Stomach smooth muscle (tissue), 2 donors: Measurements from ENCODE around the gene ARHGAP26.

ENCODE experiments used
- H3K27ac ChIP-seq: one replicate; pipeline ENCODE4 v1.7.0; 2013; ENCODE audit warnings: mild to moderate bottlenecking, low read length, inconsistent platforms
- H3K27me3 ChIP-seq, 2 donors: one replicate each; pipeline ENCODE4 v1.7.0; 2013; ENCODE audit warnings: low read length in 2 of 2; ENCODE audit not compliant: insufficient read depth in 2 of 2, control insufficient read depth in 1 of 2
- H3K36me3 ChIP-seq, 2 donors: one replicate each; pipeline ENCODE4 v1.7.0; 2013; ENCODE audit warnings: low read length in 2 of 2; ENCODE audit not compliant: control insufficient read depth in 2 of 2, insufficient read depth in 2 of 2
- H3K4me1 ChIP-seq: one replicate; pipeline ENCODE4 v1.7.0; 2013; ENCODE audit warnings: low read length; ENCODE audit not compliant: control insufficient read depth, insufficient read depth
- H3K4me3 ChIP-seq, 2 donors: one replicate each; pipeline ENCODE4 v1.7.0; 2013; ENCODE audit warnings: low read length in 2 of 2
- H3K9ac ChIP-seq, 2 donors: one replicate each; pipeline ENCODE4 v1.7.0; 2013; ENCODE audit warnings: low read length in 2 of 2, mild to moderate bottlenecking in 1 of 2
- H3K9me3 ChIP-seq, 2 donors: one replicate each; pipeline ENCODE4 v1.7.0; 2013; ENCODE audit warnings: low read length in 2 of 2; ENCODE audit not compliant: control insufficient read depth in 2 of 2
- donor health status: healthy.
- donor health status: Pancreatic carcinoma.

The ARHGAP26 gene

DNA sequence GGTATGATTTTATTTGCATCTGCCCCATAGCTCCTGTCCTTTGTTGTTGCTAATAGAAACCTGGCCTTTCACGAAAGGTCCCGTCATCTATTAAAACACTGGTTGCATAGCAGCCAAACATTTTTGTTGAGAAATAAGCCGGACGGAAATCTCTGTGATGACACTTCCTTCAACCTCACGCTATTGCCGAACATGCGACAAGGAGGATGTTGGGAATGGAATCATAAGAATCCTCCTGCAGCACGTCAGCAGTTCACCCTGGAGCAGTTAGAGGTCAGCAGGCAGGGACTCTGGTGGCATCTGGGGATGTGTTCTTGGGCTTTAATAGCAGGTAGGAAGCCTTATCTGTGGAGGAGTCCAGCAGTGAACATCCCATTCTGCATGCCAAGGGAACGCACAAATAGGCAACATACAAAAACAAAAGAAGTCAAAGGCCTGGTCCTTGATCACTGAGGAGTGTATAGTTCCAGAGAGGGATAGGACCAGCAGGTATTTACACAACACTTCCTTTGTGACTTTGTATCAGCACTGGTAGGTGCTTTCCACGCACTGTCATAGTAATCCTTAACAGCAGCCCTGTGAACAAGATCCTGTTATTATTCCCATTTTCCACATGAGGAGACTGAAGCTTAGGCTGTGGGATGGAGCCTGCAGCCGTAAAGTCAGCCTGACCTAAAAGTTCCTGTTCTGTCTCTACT lies 33.4 kb downstream of the ARHGAP26 start:
- H3K36me3 ChIP-seq: no peaks in the 10 kb centered on the region
- peaks cover 13% of the 10 kb centered on the region for H3K4me1 ChIP-seq
- no peak overlapping the region for H3K4me3 ChIP-seq
- H3K27ac ChIP-seq: peak overlapping the region; percentile 37
- H3K27me3 ChIP-seq: no peaks in the 10 kb centered on the region
- H3K9me3 ChIP-seq: no peaks in the 10 kb centered on the region
- H3K9ac ChIP-seq: no peak overlapping the region

DNA sequence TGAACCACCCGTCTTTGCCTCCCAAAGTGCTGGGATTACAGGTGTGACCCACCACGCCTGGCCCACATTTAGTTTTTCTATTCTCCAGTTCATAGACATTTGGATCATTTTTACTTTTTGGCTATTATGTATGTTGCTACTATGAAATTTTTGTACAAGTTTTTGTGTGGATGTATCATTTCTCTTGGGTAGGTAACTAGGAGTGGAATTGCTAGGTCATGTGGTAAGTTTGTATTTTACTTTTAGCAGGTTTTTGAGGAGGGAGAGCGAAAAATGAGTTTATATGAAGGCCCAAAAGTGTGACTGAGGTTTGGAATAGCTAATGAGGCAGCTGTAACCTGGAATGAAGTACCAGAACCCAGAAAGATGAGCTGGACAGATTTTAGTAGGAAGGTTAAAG lies 35.2 kb downstream of the ARHGAP26 start:
- no peak overlapping the region for H3K4me3 ChIP-seq
- H3K9ac ChIP-seq: no peak overlapping the region
- peaks cover 12% of the 10 kb centered on the region for H3K4me1 ChIP-seq
- H3K9me3 ChIP-seq: no peaks in the 10 kb centered on the region
- no peak overlapping the region for H3K27ac ChIP-seq
- H3K27me3 ChIP-seq: no peaks in the 10 kb centered on the region
- no peaks in the 10 kb centered on the region for H3K36me3 ChIP-seq

DNA sequence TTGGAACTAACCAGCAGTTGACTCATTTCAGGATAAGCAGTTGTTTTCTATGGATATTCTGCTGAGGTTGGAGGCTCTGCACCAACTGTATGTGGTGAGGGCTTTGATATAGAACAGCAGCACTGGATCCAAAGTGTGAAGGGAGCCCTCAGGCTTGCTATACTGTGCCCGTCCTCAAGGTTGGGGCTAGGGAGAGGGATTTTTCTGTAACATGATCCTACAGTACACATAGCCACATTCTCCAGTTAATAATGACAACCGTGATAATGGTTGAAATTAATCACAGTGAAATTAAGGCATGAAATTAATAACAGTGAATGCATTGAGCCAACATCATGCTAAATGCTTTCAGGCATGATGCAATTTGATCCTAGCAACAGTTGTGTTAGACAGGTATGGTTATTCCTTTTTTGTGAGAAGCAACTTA lies 36.7 kb downstream of the ARHGAP26 start:
- H3K9ac ChIP-seq: no peak overlapping the region
- H3K4me1 ChIP-seq: peaks cover 13% of the 10 kb centered on the region
- no peaks in the 10 kb centered on the region for H3K27me3 ChIP-seq
- no peaks in the 10 kb centered on the region for H3K36me3 ChIP-seq
- no peaks in the 10 kb centered on the region for H3K9me3 ChIP-seq
- no peak overlapping the region for H3K4me3 ChIP-seq
- no peak overlapping the region for H3K27ac ChIP-seq

DNA sequence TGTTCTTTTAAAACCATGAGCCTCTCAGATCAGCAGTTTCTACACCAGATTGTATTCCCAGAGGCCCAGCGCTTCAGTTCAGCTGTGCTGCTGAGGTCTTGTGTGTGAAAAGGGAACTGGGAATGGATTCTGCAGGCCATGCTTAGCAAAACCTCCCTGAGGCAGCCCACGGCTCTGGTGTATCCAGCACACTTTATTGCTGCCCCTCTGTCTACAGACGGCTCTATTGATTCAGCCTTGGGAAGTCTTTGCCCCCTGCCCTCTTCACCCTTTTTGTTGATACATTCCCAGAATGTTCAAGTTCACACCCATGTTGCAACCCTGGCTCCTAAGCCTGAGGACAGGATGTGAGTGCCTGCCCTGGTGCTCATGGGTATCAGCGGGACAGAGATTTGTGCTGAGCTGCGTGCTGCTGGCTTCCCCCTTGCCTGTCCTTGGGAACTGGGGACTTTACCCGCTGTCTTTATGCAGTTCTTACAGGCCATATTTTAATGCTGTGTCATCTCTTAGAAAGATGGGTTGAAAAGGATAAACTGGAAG lies 37.3 kb downstream of the ARHGAP26 start:
- H3K4me1 ChIP-seq: peaks cover 14% of the 10 kb centered on the region
- no peak overlapping the region for H3K9ac ChIP-seq
- no peaks in the 10 kb centered on the region for H3K9me3 ChIP-seq
- H3K27me3 ChIP-seq: no peaks in the 10 kb centered on the region
- no peaks in the 10 kb centered on the region for H3K36me3 ChIP-seq
- no peak overlapping the region for H3K4me3 ChIP-seq
- no peak overlapping the region for H3K27ac ChIP-seq

DNA sequence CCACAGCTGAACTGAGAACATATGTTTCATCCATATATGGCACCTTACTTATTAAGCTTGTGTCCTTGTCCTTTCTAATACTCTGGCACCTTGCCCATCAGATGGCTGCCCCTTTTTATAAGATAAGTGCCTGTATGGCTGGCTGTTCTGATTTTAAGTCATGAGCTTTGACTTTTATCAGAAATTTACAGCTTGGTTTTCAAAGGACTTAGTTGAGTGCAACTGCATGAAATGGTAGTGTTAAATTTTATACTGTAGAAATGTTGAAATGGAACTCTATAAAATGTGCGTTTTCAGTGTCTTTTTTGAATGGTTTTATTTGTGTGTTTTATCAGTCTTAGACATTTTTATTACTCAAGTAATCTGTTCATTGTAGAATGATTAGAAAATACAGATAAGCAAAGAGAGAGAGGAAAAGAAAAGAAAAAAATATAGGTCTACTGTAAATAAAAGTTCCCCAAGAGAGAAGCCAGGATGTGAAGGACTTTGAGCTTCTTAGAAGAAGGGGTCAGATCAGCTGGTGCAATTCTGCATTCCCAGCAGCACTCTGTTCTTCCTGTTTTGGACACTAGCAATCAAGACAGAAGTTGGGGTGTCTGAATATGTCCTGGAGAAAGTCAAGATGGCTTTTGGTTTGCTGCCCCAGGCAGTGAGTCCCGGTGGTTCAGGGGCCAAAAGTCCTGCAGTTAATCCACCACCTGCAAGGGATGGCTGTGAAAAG lies 38.9 kb downstream of the ARHGAP26 start:
- H3K9ac ChIP-seq: no peak overlapping the region
- no peaks in the 10 kb centered on the region for H3K27me3 ChIP-seq
- H3K27ac ChIP-seq: no peak overlapping the region
- no peaks in the 10 kb centered on the region for H3K9me3 ChIP-seq
- no peaks in the 10 kb centered on the region for H3K36me3 ChIP-seq
- peaks cover 10% of the 10 kb centered on the region for H3K4me1 ChIP-seq
- H3K4me3 ChIP-seq: no peak overlapping the region

DNA sequence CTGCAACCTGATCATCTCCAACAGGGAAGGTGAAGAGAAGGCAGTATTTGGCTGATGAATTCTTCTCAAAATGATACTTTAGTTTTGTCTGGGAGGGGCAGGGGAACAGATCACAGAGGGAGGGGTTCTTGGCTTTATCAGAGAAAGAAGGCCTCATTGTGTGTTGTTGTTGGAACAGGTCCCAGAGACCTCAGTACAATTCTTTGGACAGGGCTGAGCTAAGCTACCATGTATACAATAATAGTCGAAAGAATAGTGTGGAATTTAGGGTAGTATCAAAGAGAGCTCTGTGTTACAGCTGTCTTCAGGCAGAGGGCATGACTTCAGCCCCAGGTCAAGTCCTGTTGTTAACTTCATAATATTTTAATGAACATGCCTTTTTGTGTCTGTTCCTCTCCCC lies 39.9 kb downstream of the ARHGAP26 start:
- H3K4me1 ChIP-seq: peaks cover 10% of the 10 kb centered on the region
- H3K9me3 ChIP-seq: no peaks in the 10 kb centered on the region
- H3K9ac ChIP-seq: no peak overlapping the region
- H3K27ac ChIP-seq: no peak overlapping the region
- no peaks in the 10 kb centered on the region for H3K27me3 ChIP-seq
- H3K36me3 ChIP-seq: no peaks in the 10 kb centered on the region
- no peak overlapping the region for H3K4me3 ChIP-seq

DNA sequence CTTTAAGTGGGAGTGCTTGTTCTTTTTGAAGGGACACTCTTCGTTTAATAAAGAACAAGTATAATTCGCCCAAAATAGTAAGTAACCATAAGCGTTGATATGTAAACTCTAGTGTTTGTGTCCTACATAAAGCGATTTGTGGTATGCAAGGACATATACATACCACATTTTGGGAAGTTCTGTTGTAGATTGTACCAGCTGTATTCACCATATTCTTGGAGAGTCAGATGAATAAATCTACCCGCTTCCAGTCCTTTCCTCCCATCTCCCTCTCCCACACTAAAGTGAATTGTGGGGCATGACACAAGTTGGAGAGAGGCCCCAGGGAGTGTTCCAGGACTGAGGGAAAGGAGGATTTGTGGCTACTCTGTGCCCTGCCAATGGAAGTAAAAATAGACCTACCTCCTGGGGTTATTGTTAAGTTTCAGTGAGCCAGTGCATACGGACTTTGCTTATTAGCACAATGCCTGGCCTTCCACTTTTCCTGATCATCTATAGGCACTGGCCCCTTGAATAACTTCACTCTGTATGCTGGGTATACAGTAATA lies 40.6 kb downstream of the ARHGAP26 start:
- Histone ChIP-seq H3K27me3 (no peaks in the 10 kb centered on the region), H3K9me3 (no peaks in the 10 kb centered on the region), H3K36me3 (no peaks in the 10 kb centered on the region), H3K9ac (no peak overlapping the region), H3K4me3 (no peak overlapping the region), H3K4me1 (peaks cover 10% of the 10 kb centered on the region), H3K27ac (no peak overlapping the region)

DNA sequence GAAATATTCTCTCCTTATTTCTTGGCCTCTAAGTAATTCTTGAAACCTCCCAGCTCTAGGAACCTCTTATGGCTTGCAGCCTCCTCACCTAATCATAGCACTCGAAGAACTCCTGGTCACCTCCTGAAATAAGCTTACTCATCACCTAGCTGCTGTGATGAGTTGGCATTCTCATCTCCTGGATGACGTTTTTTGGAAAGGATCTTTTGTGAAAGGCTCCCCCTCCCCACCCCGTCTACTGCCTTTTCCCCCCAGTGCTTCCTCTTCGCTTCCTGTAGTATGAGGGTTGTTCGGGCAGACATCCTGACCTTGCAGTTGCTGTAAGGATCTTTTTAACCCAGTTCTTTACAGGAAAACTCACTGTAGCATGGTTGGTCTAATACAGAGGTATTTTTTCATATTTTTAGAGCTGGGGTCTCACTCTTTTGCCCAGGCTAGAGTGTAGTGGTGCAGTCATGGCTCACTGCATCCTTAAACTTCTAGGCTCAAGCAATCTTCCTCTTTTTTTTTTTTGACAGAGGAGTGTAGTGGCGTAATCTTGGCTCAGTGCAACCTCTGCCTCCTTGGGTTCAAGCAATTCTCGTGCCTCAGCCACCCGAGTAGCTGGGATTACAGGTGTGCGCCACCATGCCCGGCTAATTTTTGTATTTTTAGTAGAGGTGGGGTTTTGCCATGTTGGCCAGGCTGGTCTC lies 41.8 kb downstream of the ARHGAP26 start:
- no peak overlapping the region for H3K4me3 ChIP-seq
- no peaks in the 10 kb centered on the region for H3K9me3 ChIP-seq
- peaks cover 14% of the 10 kb centered on the region for H3K4me1 ChIP-seq
- no peaks in the 10 kb centered on the region for H3K27me3 ChIP-seq
- H3K36me3 ChIP-seq: no peaks in the 10 kb centered on the region
- H3K27ac ChIP-seq: no peak overlapping the region
- no peak overlapping the region for H3K9ac ChIP-seq

DNA sequence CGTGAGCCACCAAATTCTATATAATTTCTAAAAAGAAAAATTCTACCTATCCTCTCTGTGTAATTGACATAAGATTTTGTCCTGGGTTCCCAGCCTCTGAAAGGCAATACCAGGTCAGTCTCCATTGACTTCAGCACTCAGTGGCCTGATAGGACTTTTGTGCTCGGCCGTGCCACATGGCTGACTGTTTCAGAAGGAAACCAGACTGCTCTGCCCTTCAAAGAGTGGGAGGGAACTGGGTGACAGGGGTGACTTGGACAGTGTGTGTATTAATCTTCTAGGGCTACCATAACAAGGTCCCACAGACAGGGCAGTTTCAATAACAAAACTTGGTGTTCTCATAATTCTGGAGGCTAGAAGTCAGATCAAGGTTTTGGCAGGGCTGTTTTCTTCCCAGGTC lies 43.0 kb downstream of the ARHGAP26 start:
- Histone ChIP-seq H3K9ac (no peak overlapping the region), H3K27ac (no peak overlapping the region), H3K36me3 (no peaks in the 10 kb centered on the region), H3K27me3 (no peaks in the 10 kb centered on the region), H3K4me3 (no peak overlapping the region), H3K4me1 (peaks cover 26% of the 10 kb centered on the region), H3K9me3 (no peaks in the 10 kb centered on the region)

DNA sequence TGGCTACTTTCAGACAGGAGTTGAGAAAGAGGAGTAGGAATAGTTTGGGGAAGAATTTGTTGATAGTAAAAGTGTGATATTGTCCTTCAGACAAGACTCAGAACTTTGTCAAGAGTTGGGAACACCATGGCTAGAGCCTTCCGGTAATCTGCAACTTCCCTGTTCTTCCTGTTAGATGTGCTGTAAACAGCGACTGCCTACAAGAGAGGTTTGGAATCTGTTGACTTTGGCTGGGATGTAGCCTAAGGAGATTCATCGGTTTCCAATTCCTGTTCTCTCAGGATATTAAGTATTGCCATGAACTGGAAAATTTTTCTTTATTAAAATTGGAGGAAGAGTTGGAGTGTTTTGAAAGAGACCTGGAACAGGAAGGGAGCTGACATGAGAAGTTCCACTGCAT lies 43.9 kb downstream of the ARHGAP26 start:
- H3K27me3 ChIP-seq: no peaks in the 10 kb centered on the region
- no peaks in the 10 kb centered on the region for H3K36me3 ChIP-seq
- no peak overlapping the region for H3K4me3 ChIP-seq
- H3K27ac ChIP-seq: peak overlapping the region; percentile 60
- H3K9ac ChIP-seq: no peak overlapping the region
- no peaks in the 10 kb centered on the region for H3K9me3 ChIP-seq
- peaks cover 31% of the 10 kb centered on the region for H3K4me1 ChIP-seq
